ENCODE measurements around the gene MMP17.
A peak's percentile ranks its signal among the peaks of the same experiment; 100 is the strongest.
"Not testable (repeated sequence)": the region's sequence is repeated elsewhere in the genome, so short reads cannot be mapped to it uniquely, and the experiment has no call there.

The MMP17 gene

DNA sequence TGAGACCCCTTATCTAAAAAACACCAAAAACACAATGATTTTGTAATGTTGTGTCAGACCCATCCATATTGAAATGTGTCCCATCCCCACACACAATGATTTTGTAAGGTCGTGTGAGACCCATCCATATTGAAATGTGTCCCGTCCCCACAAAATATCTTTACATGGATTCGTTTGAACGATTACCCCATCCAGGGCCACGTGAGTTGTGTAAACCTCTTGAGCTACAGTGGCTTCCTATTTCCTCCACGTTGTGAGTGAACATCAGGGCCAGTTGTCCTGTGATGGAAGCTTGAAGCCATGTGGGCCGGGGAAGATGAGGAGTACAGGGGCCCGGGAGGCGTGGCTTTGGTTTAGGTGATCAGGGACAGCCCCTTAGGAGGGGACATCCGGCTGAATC lies 39.3 kb downstream of the MMP17 start:
- no peak for DNase-seq

DNA sequence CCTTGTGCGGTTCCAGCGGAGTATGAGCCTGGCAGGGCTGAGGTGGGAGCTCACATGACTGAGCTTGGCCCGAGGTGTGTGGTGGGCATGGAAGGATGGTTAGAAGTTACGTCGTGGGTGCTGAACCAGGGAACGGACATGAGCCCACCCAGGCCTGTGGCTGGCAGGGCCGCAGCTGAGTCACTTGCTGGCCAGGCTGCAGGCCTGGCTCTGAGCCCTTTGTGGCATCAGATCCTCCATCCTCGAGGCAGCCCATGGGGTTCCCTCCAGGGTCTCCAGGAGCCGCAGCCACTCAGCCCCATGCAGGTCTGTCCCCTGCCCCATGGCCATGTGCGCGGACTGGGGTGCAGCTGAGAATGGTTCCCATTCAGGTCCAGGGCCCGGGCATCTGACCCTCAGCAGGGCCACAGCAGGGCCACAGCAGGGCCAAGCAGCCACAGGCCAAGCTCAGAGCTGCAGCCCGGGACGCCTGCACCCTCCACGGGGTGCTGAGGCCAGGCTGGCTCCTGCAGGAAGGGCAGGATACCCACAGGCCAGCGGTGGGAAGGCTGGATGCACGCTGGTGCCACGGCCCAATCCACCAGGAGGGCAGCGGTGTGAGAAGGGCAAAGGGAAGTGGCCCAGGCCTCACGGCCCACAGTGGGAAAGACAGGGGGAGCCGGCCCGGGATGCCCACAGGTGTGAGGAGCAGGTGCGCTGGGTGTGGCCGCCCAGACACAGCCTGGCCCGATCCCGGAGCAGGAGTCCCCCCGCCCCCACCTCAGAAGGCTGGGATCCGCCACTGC lies 39.9 kb downstream of the MMP17 start:
- no peak for DNase-seq

DNA sequence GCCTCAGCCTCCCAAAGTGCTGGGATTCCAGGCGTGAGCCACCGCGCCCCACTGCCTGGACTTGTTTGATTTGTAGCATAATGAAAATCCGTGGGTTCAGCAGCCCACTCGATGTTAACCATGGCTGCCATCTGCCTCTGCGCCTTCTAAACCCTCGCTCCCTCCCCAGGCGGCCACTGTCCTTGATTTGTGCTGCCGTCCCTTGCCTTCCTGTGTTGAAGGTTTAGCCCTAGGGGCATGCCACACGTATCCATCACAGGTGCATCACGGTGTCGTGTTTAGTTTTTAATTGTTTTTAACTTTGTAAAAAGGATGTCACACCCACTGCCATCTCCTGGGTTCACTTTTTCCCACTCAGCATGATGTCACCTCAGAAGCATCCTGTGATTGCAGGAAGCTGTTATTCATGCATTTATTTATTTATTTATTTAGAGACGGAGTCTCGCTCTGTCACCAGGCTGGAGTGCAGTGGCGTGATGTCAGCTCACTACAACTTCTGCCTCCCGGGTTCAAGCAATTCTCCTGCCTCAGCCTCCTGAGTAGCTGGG lies 41.8 kb downstream of the MMP17 start:
- peak in 2 of 3 experiments; percentile 82 to 94 for DNase-seq

DNA sequence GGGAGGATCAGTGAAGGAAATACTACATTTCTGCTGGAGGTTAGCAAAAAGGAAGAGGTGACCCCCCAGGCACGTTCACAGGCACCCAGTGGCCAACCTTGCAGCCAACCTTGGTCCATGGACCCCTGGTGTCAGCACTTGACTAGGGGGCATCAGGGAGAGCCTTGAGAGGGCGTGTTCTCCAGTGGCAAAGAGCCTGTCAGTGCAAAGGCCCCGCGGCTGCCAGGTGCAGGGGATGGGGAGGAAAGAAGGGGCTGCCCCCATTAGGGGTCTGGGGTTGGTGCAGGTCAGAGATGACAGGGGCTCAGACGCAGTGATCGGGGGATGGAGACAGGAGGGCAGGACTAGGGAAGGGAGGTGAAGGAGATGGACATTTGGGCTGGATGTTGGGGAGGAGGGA lies 43.5 kb downstream of the MMP17 start:
- no peak for DNase-seq

DNA sequence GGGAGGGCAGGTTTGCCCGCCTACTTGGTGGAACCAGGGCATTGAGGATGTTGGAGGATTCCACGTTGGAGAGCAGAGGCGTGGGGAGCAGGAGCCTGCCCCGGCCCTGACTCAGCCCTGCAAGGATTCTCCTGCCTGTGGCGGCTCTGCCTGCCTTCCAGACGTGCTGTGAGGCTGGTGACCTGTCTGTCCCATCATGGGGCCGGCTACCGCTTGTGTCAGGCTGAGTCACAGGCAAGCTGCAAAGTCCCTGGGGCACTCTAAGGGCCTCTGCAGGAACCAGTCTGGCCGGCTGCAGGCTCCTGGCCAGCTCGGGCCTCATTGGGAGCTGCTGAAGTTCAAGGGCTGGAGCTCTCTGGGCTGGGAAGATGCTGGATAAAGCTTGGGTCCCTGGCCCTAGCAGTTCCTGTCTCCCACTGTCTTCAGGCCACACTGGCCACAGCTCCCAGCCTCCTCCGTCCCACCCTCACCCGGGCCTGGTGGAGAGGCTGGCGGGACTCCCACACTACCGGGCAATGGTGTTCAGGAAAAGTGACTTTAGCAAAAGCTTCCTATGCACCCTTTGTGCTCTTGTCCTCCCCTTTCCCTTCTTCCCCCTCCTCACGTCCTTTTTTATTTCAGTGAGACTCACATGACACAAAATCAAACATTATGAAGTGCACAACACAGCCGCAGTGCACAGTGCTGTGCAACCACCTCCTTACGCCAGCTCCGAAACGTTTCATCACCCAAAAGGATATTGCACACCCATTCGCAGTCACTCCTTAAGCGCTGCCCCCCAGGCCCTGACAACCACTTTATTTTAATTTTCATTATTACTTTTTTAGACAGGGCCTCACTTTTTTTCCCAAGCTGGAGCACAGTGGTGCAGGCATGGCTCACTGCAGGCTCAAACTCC lies 44.2 kb downstream of the MMP17 start:
- DNase-seq = no peak

DNA sequence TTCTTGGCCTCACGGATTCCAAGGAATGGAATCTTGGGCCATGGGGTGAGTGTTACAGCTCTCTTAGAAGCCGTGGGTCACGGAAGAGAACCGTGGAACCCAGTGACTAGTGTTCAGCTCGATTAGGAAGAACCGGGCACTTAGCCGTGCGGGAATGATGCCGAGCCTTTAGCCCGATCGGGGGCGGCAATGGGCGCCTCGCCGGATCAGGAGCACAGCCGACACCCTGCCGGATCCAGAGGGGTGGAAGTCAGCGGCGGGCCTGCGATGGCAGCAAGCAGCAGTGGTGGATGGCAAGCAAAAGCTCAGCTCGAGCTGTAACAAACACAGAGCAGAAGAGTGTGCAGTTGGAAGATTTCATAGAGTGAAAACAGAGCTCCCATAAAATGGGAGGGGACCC lies 45.1 kb downstream of the MMP17 start:
- no peak for DNase-seq

DNA sequence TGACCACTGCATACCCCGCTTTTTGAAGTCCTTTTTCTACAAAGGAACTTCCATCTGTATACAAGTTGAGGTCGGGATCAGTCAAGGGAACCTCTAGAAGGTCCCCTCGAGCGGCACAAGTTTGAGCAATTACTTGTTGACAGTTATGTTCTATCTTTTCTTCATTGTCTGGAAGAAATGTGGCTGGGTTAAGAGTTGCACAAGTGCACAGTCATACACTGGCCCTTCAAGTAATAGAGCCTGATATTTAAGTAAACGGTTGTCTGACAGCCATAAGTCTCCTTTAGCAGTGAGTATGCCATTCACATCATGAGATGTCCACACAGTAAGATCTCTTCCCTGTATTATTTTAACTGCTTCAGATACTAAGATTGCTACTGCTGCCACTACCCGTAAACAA lies 46.8 kb downstream of the MMP17 start:
- not testable (repeated sequence) for DNase-seq

DNA sequence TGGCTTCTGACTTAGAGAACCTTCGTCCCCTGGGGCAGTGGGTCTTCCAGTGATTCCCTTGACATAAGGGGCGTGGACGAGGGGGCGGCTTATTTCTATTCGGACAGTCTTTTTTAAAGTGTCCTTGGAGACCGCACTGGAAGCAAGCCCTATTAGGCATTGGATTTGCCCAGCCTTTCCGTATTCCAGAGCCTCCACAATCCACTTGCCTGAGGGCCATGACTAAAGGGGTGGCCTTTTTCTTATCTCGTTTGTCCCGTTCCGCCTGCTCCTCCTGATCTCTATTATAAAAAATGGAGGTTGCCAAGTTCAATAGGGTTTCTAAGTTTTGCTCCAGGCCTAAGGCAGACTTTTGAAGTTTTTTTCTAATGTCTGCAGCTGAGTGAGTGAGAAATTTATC lies 49.0 kb downstream of the MMP17 start:
- not testable (repeated sequence) for DNase-seq

DNA sequence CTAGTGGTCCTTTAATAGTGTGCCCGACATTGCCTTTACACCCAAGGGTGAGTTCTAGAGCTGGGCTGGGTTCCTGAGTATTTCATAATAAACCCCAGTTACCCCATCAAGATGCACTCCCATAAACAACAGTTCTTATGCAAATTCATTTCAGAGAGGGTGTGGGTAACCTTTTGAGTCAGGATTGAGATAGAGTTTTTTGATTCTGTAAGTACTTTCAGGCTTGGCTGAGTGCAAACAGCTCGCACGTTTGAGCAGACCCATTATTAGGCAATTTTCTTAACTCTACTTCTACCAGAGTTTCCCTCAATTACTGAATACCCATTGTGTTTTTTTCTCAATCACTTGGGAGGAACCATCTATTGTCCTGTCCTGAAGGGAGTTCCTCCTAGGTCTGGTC lies 50.2 kb downstream of the MMP17 start:
- not testable (repeated sequence) for DNase-seq

DNA sequence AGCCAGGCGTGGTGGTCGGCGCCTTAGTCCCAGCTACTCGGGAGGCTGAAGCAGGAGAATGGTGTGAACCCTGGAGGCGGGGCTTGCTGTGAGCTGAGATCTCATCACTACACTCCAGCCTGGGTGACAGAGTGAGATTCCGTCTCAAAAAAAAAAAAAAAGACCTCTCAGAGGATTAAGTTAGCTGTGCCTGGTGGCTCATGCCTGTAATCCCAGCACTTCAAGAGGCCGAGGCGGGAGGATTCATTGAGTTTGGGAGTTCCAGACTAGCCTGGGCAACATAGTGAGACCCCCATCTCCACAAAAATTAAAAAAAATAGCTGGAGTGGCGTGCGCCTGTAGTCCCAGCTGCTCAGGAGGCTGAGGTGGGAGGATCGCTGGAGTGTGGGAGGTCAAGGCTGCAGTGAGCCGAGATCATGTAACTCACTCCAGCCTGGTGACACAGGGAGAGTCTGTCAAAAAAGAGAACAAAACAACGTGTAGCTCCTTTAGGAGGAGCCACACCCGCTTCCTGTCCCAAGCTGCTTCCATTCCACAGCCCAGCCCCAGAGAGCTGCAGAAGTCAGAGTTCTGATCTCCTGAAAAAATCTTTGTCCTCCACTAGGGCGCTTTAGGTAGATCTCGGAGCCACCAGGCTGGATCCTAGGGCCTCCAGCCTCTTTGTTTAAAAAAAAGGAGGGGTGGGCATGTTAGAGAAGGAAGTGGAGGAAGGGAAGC lies 54.8 kb downstream of the MMP17 start:
- no peak for DNase-seq

DNA sequence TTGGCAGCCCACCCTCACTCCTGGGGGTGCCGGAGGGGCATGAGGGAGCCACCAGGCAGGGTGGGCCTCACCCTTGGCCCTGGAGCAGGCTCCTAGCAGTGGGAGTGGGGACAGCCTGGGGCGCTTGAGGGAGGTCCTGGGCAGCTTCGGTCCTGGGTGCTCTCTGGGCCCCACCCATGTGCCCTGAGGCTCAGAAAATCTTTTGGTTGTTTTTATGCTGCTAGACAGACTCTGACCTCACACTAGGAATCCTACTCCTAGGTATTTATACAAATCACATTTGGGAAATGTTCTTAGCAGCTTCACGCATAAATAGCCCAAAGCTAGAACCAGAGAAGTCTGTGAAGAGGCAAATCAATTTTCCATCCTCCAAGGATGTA lies 55.3 kb downstream of the MMP17 start:
- no peak for DNase-seq

DNA sequence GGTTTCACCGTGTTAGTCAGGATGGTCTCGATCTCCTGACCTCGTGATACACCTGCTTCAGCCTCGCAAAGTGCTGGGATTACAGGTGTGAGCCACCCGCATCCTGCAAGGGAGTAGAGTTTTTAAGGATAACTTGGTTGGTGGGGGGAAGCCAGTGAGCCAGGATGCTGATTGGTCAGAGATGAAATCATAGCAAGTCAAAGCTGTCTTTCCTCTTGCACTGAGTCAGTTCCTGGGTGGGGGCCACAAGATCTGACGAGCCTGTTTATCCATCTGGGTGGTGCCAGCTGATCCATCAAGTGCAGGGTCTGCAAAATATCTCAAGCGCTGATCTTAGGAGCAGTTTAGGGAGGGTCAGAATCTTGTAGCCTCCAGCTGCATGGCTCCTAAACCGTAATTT lies 56.9 kb downstream of the MMP17 start:
- DNase-seq = not testable (repeated sequence)

DNA sequence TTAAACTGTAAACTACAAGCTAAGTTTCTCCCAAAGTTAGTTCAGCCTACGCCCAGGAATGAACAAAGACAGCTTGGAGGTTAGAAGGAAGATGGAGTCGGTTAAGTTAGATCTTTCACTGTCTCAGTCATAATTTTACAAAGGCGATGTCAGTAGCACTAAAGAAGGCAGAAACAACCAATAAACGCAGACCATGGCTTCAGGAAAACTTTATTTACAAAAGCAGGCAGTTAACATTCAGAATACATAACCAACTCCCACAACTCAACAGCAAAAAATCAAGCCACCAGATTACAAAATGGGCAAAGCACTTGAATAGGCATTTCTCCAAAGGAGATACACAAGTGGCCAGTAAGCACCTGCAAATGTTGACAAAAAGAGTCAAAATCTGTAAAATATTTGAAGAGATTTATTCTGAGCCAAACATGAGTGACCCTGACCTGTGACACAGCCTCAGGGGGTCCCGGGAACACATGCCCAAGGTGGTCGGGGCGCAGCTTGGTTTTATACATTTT lies 57.4 kb downstream of the MMP17 start:
- no peak for DNase-seq

DNA sequence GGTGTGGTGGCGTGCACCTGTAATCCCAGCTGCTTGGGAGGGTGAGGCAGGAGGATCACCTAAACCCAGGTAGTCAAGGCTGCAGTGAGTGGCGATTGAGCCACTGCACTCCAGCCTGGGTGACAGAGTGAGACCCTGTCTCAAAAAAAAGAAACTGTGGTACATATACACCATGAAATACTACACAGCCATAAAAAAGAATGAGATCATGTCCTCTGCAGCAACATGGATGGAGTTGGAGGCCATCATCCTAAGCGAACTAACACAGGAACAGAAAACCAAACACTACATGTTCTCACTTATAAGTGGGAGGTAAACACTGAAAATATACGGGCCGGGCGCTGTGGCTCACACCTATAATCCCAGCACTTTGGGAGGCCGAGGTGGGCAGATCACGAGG lies 63.5 kb downstream of the MMP17 start:
- DNase-seq = not testable (repeated sequence)

DNA sequence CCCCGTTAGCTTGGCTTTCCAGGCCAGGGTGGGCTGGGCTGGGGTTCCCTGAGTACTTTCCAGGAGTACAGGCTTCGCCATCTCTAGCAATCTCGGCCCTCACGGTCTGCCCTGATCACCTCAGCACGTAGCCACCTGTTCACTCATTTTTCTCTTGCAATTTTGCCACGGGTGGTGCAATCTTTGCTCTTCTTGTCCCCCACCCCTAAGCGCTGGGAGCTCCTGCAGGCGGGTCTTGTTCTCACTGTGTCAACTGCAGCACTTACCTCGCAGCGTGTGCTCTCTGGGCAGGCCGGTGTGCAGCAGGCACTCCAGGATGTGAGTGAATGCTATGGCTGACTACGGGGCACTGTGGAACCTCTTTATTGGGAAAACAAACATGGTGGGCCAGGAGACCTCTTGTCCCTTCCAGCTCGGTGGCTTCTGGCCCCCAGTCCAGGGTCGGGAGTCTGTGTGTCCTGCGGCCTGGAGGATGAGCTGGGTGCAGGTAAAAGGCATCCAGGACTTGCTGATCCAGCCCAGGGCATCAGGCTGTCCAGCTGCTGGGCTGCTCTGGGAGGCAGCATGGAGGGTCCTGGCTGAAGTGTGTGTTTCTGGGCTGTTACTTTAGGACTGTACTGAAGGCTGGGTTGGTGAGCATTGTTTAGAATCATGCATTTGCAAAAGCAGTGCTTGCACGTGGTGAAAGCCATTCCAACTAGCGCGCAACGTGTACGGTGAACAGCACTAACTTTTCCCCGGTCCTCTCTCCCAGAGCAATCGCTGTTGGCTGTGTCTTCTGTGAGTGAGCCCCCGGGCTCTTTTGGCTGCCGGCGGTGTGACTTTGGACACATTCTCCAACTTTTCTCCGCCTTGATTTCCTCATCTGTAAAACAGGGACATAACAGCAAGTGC lies 64.8 kb downstream of the MMP17 start:
- DNase-seq = no peak

DNA sequence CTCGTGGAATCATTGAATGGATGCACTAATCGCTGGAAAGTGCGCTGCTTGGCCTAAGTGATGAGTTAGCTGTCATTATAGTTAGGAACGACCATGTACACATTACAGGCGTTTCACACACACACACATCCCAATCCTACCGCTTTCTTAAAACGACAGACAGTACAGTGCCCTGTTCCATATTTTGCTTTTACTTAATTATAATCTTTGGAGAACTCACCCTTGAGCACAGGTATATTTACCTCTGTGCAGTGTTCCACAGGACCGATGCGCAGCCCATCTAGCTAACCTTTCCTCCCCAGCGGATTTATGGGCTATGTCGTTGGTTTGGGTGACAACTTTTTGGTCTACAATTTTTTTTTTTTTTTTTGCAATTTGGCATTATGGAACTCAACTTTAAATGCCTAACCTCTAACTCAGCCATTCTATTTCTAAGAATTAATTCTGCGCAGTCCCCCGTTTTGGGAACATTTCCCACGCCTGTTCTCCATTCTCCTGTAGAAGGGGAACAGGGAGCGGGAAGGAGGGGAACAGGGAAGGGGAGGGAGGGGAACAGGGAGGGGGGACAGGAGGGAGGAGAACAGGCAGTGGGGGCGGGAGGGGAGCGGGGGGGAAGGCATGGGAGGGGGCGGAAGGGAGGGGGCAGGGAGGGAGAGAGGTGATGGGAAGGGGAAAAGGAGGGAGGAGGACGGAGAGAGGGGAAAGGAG lies 65.6 kb downstream of the MMP17 start:
- DNase-seq = no peak

DNA sequence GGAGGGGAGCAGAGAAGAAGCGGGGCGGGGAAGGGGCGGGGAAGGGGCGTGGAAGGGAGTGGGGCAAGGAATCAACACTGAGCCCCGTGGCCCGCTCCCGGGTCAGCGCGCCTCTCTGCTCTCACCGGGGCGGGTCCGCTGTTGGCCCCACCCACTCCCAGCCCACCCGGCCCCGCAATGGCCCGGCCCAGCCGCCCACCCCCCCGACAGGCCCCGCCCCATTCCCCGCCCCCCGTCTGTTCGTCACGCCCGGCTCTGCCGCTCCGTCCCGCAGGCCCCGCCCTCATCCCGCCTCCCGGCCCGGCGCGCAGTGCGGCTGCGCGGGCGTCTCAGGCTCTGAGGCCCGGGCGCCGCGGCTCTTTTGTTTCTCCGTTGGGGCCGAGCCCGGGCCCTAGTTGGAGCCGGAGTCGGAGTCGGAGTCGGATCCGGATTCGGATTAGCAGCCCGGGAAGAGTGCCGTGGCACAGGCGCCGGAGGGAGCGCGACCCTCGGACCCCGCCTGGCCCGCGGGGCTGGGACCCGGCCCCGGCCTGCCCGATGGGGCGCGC lies 66.2 kb downstream of the MMP17 start, which contains the start of gene ULK1:
TSS of gene ULK1 (plus strand) at position 310 of the 548 bp plus-strand sequence. CDS start 380 bp downstream, outside the sequence.
- peak; percentile 95 to 97 (median 96) for DNase-seq

DNA sequence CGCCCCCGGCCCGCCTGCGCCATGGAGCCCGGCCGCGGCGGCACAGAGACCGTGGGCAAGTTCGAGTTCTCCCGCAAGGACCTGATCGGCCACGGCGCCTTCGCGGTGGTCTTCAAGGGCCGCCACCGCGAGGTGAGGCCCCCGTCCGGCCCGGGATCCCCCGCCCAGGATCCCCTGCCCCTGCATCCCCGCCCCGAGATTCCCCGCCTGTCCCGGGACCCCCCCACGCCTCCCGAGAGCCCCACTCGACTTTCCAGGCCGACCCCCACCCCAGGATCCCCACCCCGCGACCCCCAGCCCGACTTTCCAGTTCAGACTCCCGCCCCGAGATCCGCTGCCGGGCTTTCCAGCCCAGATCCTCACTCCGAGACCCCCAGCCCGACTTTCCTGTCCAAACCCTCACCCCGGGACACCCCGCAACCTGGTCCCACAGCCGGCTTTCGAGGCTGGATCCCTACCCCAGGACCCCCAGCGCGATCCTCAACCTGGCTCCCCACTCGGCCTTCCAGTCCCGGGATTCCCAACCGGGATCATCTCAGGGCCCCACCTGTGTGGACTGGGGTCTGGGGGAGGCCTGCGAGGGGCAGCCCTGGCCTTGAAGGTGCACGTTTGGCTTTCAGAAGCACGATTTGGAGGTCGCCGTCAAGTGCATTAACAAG lies 66.9 kb downstream of the MMP17 start:
- DNase-seq = no peak

DNA sequence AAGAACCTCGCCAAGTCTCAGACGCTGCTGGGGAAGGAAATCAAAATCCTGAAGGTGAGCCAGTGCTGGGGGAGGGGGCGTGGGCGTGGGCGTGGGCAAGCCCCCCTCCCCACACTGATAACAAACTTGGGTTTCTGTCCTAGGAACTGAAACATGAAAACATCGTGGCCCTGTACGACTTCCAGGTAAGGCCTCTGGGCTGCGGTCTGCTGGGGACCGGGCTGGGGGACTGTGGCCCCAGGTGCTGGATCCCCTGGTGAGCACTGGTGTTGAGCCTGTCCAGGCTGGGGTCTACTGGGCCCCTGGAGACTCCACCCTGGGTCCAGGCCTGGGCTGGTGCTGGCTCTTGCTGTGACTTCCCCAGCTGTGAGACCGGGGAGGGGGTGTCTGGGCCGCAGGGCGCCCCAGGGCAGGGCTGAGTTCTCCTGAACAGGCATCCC lies 67.5 kb downstream of the MMP17 start:
- DNase-seq = no peak
